WI38 (cell line): Measurements from ENCODE around the gene STIP1.

Source experiments
- H3K4me3 ChIP-seq: 2 replicates; pipeline ENCODE4 v1.5.1; 2011; ENCODE audit warnings: low read depth, mild to moderate bottlenecking, control low read depth, low read length
- TF ChIP-seq, protein P1 (sequence below): IDR thresholded peaks from 2 replicates; pipeline ENCODE4 v1.5.1; 2012; ENCODE audit warnings: low read depth, mild to moderate bottlenecking, control low read depth, low read length

STIP1 gene

DNA sequence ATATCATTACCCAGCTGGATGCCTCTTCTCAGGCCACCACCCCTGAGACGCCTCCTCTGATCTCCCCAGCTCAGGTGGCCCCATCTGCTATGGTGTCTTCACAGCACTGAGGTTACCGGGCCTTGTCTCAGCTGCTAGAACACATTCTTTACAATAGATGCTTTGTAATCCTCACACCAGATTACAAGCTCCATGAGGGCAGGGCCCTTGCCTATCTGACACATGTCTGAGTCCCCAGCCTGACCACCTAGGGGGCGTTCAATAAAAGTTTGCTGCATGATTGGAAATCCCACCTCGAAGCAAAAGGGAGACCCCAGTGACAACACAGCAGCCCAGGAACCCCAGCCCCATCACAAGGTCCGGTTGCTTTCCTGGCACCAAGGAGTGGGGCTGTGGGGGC lies 22.0 kb upstream of the STIP1 start:
- no peak overlapping the region for H3K4me3 ChIP-seq
- TF ChIP-seq, protein P1, sequence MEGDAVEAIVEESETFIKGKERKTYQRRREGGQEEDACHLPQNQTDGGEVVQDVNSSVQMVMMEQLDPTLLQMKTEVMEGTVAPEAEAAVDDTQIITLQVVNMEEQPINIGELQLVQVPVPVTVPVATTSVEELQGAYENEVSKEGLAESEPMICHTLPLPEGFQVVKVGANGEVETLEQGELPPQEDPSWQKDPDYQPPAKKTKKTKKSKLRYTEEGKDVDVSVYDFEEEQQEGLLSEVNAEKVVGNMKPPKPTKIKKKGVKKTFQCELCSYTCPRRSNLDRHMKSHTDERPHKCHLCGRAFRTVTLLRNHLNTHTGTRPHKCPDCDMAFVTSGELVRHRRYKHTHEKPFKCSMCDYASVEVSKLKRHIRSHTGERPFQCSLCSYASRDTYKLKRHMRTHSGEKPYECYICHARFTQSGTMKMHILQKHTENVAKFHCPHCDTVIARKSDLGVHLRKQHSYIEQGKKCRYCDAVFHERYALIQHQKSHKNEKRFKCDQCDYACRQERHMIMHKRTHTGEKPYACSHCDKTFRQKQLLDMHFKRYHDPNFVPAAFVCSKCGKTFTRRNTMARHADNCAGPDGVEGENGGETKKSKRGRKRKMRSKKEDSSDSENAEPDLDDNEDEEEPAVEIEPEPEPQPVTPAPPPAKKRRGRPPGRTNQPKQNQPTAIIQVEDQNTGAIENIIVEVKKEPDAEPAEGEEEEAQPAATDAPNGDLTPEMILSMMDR: no peak

DNA sequence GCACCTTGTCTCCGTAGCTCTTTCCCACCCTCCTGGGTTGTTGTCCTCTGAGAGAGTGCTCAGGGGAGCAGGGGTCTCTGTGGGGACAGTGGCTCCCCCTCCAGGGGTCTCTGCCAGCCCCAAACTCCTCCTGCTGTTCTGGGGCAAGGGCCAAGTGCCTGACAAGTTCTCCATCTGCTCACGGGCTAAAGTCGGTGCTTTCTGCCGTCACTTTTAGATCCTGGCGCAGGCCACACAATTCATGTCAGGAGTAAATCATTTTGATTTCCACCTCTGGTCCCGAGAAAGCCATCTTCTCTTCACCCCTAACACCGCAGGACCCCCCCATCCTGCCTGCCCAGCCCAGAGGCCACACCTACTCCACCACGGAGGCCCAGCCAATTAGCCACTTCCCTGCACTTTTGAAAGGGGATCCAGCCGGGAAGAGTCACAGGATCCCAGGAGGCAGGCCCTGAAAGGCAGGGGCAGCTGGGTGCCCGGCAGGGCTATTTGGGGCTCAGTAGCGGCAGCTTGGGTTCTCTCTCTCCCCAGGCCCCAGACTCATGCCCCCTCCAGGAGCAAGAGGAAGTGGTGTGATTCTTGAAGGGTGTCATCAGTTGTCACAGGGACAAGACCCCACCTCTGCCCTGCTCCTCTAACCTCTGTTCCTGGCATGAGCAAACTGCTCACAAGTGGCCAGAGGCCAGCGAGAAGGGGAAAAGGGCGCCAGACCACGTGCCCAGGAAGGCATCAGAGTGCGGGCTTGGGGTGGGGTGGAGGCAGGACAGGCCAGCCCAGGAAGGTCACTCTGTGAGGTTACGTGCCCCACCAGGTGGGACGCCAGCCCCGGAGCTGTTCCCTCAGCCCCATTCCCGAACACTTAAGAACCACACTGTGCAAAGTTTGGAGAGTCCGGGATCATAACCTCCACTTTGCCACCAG lies 21.3 kb upstream of the STIP1 start:
- TF ChIP-seq, protein P1: no peak
- H3K4me3 ChIP-seq: peak overlapping the region; percentile 68

DNA sequence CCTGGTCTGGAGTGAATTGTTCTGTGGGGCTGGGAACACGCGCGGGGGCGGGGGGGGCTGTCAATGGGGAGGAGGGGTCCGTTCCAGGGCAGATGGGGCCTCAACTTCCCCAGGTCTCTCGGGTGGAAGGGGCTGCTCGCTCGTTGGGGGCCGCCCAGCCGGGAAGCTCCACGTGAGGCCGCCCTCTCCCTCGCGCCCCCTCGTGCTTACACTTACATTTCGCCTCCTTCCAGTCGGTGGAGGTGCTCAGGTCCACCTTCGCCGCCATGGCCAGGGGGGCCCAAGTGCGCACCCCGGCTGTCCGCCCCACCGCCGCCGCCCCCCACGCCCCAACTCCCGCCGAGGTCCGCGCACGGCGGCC lies 20.5 kb upstream of the STIP1 start:
- TF ChIP-seq, protein P1: no peak
- H3K4me3 ChIP-seq: peak overlapping the region; percentile 68

DNA sequence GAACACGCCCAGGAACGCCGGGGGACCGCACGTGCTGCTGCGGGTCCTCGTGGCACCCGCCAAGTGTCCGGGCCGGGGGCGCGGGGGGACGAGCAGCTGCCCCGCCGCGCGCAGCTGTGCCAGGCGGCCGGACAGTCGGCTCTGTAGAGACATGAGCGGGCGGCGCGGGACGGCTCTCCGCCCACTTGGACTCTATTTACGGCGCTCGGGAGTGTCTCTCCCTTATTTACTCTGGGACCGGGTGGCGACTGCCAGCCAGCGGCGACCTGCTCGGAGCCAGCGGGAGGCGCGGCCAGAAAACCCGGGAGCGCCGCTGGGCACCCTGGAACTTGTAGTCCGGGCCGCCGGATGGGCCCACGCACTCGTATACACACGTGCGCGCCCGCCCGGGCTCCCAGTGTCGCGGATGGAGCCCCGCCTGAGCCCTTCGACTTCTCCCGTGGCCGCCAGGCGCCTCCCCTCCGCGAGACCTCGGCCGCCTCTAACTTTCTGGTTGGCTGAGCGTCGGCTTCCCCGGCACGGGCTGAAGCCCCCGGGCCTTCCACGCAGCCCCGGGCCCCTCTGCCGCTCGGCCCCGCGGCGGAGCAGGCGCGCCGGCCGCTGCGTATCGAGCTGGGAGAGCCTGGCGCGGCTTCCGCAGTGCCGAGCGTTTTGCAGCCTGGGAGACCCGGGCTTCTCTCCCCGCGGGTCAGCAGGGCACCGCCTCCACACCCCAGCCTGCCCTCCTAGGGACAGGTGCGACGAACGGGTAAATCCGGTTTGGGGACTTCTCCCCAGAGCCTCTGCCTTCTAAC lies 19.9 kb upstream of the STIP1 start, which contains the start of gene MACROD1:
Gene MACROD1, minus strand, starts transcription at position 272 of the 794 bp plus-strand sequence. Its CDS starts 119 bp downstream, at position 153.
- TF ChIP-seq, protein P1: no peak

DNA sequence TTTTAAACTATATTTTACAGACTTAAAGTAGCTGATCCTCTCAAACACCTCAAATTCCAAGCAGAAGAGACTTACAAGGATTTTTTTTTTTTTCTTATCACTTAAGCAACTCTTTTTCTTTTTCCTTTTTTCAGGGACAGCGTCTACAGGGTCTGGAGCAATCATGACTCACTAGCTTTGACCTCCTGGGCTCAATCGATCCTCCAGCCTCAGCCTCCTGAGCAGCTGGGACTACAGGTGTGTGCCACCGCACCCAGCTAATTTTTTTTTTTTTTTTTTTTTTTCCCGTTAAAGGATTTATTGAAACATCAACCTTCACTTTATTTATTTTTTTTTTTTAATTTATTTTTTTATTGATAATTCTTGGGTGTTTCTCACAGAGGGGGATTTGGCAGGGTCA lies 15.6 kb upstream of the STIP1 start:
- TF ChIP-seq, protein P1: no peak
- H3K4me3 ChIP-seq: no peak overlapping the region

More for the DNA sequence above, 19.9 kb upstream of the STIP1 start, which contains the start of gene MACROD1:
- peak within 1 kb of the TSS; percentile 68 for H3K4me3 ChIP-seq

DNA sequence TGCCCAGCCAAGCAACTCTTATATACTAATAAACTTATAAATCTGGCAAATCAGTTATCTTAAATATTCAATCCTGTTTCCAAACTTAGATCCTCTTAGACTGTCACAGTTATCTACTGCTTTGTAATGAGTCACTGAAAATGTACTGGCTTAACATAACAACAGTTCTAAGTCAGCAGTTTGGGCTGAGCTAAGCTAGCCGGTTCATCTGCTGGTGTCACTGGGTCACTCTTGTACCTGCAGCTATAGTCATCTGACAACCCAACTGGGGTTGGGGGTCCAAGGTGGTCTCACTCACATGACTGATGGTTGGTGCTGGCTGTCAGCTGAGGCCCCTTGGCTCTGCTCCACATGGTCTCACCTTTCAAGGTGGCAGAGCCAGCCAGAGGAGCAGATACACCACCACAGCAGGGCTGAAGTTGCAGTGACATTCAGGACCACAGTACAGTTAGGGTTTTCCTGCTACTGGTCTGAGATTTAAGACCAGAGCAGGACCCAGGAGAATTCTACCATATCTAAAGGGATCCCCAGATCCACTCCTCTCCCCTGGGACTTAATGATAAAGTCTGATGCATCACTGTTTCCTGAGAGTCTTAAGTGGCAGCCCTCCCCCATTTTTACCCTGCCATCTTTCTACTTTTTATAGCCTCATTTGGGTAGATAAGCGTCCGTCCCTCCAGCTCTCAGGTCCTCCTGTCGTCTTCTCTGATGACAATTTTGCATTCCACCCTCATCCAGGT lies 12.2 kb upstream of the STIP1 start:
- H3K4me3 ChIP-seq: no peak overlapping the region
- TF ChIP-seq, protein P1: no peak
